ENCODE data around the gene BRD1. TPM values are rescaled to one million over a fixed set of nuclear protein-coding genes. Genes with fewer than 3 reads are reported as not detected.
"Not testable (repeated sequence)": the region's sequence is repeated elsewhere in the genome, so short reads cannot be mapped to it uniquely, and the experiment has no call there.

The BRD1 gene
- total RNA-seq, 1 donor from 2014 or later, result 37.4 TPM

DNA sequence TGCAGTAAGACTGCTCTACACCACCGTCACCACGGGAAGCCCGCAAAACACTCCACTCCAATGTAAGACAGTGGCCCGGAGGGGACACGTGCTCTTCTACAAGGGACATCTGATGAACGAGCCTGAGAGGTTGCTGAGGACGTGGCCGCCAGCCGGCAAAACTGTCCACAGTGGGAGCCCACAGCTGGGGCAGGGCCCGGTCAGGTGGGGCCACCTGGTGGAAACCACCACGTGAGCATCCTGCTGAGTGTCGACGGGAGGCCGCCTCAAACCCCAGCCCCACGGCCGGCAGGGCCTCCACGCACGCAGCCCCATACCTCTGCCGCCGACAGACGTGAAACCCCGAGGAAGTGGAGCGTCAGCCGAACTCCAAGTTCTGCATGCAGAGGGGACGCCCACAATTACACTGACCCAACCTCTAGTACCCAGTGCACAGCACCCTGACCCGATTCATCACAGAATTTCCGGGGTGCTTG is 42.6 kb downstream of the BRD1 start:
- Histone ChIP-seq H3K4me3 (no peak overlapping the region), H3K9me3 (no peaks in the 10 kb centered on the region), H3K36me3 (peaks cover 77% of the 10 kb centered on the region), H3K4me1 (peaks cover 45% of the 10 kb centered on the region), H3K27me3 (ENCODE audit: low read depth) (no peaks in the 10 kb centered on the region), H3K27ac (no peak overlapping the region)
- intact Hi-C loops (cut with DNase I), result no loop called here
- no peak for ATAC-seq
- TF ChIP-seq, protein P1, sequence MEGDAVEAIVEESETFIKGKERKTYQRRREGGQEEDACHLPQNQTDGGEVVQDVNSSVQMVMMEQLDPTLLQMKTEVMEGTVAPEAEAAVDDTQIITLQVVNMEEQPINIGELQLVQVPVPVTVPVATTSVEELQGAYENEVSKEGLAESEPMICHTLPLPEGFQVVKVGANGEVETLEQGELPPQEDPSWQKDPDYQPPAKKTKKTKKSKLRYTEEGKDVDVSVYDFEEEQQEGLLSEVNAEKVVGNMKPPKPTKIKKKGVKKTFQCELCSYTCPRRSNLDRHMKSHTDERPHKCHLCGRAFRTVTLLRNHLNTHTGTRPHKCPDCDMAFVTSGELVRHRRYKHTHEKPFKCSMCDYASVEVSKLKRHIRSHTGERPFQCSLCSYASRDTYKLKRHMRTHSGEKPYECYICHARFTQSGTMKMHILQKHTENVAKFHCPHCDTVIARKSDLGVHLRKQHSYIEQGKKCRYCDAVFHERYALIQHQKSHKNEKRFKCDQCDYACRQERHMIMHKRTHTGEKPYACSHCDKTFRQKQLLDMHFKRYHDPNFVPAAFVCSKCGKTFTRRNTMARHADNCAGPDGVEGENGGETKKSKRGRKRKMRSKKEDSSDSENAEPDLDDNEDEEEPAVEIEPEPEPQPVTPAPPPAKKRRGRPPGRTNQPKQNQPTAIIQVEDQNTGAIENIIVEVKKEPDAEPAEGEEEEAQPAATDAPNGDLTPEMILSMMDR (IDR thresholded peaks at IDR 0.05), result no peak
- DNase-seq, result no peak

DNA sequence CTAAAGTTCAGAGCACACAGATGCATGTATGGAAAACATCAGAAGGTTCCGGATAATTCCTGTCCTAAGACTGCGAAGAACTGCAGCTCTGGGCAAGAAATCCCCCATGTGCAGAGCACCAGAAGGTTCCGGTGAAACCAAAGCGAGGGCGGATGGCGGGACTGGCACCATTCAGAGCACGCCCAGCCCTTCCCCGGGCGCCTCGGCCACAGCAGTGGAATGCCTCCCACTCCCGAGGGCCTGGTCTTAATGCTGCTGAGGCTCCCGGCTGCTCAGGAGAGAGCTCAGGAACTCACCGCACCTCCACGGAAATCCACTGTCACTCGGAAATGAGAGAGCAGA is 43.1 kb downstream of the BRD1 start:
- H3K27ac ChIP-seq, result no peak overlapping the region
- H3K4me1 ChIP-seq, result peaks cover 44% of the 10 kb centered on the region
- DNase-seq (no peak), ATAC-seq (no peak)
- TF ChIP-seq, protein P1 (IDR thresholded peaks at IDR 0.05), result no peak
- no peak overlapping the region for H3K4me3 ChIP-seq
- H3K27me3 ChIP-seq (ENCODE audit: low read depth), result no peaks in the 10 kb centered on the region
- H3K36me3 ChIP-seq, result peaks cover 72% of the 10 kb centered on the region
- no peaks in the 10 kb centered on the region for H3K9me3 ChIP-seq
- intact Hi-C loops (cut with DNase I), result no loop called here

DNA sequence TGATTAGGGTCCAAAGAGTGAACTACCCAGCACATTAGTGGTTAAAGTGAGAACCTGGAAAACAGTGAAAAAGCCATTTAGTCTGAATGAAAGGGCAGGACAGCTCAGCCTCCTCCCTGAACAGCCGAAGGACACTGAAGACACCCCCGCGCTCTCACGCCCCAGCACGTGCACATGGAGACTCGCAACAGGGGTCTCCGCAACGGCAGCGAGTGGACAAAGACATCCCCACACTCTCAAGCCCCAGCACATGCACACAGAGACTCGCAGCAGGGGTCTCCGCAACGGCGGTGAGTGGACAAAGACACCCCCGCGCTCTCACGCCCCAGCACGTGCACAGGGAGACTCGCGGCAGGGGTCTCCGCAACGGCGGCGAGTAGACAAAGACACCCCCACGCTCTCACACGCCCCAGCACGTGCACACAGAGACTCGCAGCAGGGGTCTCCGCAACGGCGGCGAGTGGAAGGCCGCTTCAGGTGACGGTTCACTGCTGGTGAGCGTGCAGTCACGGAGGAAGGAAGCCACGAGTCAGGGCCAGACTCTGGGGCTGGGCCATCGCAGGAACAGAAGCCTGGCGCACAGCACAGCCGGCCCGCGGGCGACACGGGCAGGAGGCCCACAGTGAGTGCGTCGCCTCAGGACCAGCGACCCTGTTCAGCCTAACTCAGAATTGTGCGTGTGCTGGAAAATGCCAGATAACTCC is 43.6 kb downstream of the BRD1 start:
- Histone ChIP-seq H3K4me3 (no peak overlapping the region), H3K9me3 (no peaks in the 10 kb centered on the region), H3K4me1 (peaks cover 39% of the 10 kb centered on the region), H3K27ac (no peak overlapping the region), H3K36me3 (peaks cover 70% of the 10 kb centered on the region), H3K27me3 (ENCODE audit: low read depth) (no peaks in the 10 kb centered on the region)
- DNase-seq (peak; percentile 32), ATAC-seq (no peak)
- intact Hi-C loops (cut with DNase I), result no loop called here
- TF ChIP-seq, protein P1 (IDR thresholded peaks at IDR 0.05), result no peak

DNA sequence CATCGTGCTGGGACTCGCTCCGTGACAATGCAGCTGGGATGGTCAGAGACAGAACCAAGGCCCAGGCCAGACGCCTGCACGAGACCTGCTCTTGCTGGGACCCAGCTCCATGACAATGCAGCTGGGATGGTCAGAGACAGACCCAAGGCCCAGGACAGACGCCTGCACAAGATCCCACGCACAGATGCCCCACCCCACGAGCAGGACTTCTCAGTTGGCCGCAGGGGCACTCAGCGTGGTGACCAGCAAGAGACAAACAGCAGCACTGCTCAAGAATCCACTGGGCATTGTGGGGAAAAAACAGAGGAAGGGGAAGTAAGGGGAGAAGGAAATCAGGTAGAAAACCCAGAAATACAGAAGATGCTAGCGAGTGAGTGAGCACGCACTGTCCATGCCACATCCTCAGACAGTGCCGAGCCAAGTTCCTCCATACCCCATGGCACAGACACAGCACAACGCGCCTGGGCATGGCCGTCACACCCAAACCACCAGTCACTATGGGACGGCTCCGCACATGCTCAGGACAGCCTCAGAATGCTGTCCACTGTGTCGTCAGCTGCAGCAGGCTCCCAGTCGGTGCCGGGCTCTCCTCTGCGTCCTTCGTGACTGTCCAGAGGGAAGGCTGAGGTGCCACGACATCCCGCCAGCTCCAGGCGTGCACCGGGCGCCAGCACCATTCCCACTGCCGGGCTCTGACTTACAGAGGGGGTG is 44.5 kb downstream of the BRD1 start:
- H3K9me3 ChIP-seq, result no peaks in the 10 kb centered on the region
- no peak overlapping the region for H3K27ac ChIP-seq
- no peak overlapping the region for H3K4me3 ChIP-seq
- H3K4me1 ChIP-seq, result peaks cover 30% of the 10 kb centered on the region
- DNase-seq (peak; percentile 35), ATAC-seq (no peak)
- TF ChIP-seq, protein P1 (IDR thresholded peaks at IDR 0.05), result no peak
- no peaks in the 10 kb centered on the region for H3K27me3 ChIP-seq (ENCODE audit: low read depth)
- H3K36me3 ChIP-seq, result peaks cover 69% of the 10 kb centered on the region
- intact Hi-C loops (cut with DNase I), result no loop called here

DNA sequence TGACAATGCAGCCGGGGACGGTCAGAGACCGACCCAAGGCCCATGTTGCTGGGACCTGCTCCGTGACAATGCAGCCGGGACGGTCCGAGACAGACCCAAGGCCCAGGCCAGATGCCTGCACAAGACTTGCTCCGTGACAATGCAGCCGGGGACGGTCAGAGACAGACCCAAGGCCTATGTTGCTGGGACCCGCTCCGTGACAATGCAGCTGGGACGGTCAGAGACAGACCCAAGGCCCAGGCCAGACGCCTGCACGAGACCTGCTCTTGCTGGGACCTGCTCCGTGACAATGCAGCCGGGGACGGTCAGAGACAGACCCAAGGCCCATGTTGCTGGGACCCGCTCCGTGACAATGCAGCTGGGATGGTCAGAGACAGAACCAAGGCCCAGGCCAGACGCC is 45.8 kb downstream of the BRD1 start:
- H3K9me3 ChIP-seq; H3K27me3 ChIP-seq (ENCODE audit: low read depth); H3K4me3 ChIP-seq; intact Hi-C loops (cut with DNase I); H3K27ac ChIP-seq; ATAC-seq: not testable (repeated sequence)
- Histone ChIP-seq H3K36me3 (peaks cover 68% of the 10 kb centered on the region), H3K4me1 (peaks cover 27% of the 10 kb centered on the region)
- DNase-seq, result peak; percentile 18

DNA sequence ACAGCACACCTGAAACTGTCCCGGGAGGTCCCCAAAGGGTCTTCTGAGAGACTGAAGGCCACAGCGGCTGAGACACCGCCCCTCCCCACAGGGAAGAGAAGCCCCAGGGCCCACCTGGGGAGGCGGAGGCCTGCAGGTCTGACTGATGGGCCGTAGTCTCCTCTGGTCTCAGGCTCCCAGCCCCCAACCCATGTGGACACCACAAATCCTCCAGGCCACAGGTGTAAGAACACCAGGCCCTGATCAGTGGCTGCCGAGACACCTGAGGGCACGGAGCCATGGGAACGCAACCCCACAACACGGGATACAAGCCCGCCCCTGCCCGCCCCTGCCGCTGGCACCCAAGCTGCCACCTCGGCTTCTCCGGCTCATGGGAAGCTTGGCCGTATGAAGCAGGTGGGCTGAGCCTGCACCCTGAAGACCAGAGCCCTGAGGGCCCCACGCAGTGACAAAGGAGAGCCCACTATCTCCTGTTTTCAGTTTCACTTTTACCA is 46.3 kb downstream of the BRD1 start:
- H3K27ac ChIP-seq, result no peak overlapping the region
- DNase-seq, result peak; percentile 28
- intact Hi-C loops (cut with DNase I), result no loop called here

More for the DNA sequence above, 46.3 kb downstream of the BRD1 start:
- TF ChIP-seq, protein P1 (IDR thresholded peaks at IDR 0.05), result no peak
- peaks cover 25% of the 10 kb centered on the region for H3K4me1 ChIP-seq
- peaks cover 68% of the 10 kb centered on the region for H3K36me3 ChIP-seq
- no peak overlapping the region for H3K4me3 ChIP-seq
- no peaks in the 10 kb centered on the region for H3K27me3 ChIP-seq (ENCODE audit: low read depth)
- peak in 1 of 2 donors; percentile 6 for ATAC-seq
- no peaks in the 10 kb centered on the region for H3K9me3 ChIP-seq

All from lower lobe of right lung (tissue), 2 donors.